Panc1 (cell line): ENCODE results near the gene N4BP2L1. TPM values are rescaled to one million over a fixed set of nuclear protein-coding genes. Genes with fewer than 3 reads are reported as not detected.

Experiments
- ATAC-seq: fragments of 200-7000 bp; cut with Tn5 transposase; 2 replicates; pipeline ENCODE4 v1.9.1; 2020; ENCODE audit warnings: mild to moderate bottlenecking, moderate library complexity
- BruUV-seq: library from RNA; stranded (reverse); fragments of 400-500 nt; replicated peaks from 2 replicates; lab custom pipeline; 2021; lab: Mats Ljungman, UMichigan
- CTCF ChIA-PET: fragments of 300-600 bp; sonication (Branson Sonifier 250); formaldehyde crosslinking; loops from one replicate; lab custom pipeline; 2022; ENCODE audit warnings: antibody characterized with exemption; lab: Charles Lee
- POLR2A ChIA-PET: fragments of 300-600 bp; sonication (Branson Sonifier 250); formaldehyde crosslinking; loops from one replicate; lab custom pipeline; 2022; ENCODE audit warnings: antibody characterized with exemption; lab: Charles Lee
- DNase-seq: peaks from one replicate; pipeline ENCODE4 v3.0.0-alpha.2; 2010; ENCODE audit warnings: low read depth, low spot score
- H3K27ac ChIP-seq: 2 replicates; pipeline ENCODE4 v1.5.1; 2011; ENCODE audit warnings: mild to moderate bottlenecking, low read length, inconsistent platforms
- H3K27me3 ChIP-seq: fragments of 200-500 bp; sonication (Bioruptor generic); 2 replicates; pipeline ENCODE4 v1.6.0; 2014; ENCODE audit warnings: low read length, inconsistent platforms; ENCODE audit not compliant: control insufficient read depth, insufficient read depth
- H3K36me3 ChIP-seq: fragments of 200-500 bp; sonication (Bioruptor generic); 2 replicates; pipeline ENCODE4 v1.5.1; 2014; ENCODE audit warnings: inconsistent platforms, mild to moderate bottlenecking, low read length, moderate library complexity; ENCODE audit not compliant: control insufficient read depth, insufficient read depth
- H3K4me1 ChIP-seq: 2 replicates; pipeline ENCODE4 v1.5.1; 2011; ENCODE audit warnings: inconsistent platforms, mild to moderate bottlenecking, low read length, moderate library complexity; ENCODE audit not compliant: control insufficient read depth, insufficient read depth
- H3K4me3 ChIP-seq, 2 experiments: 2 replicates each; pipeline ENCODE4 v1.5.1; 2011 to 2012; ENCODE audit warnings: low read depth in 2 of 2, low read length in 2 of 2, mild to moderate bottlenecking in 2 of 2, inconsistent platforms in 1 of 2, moderate library complexity in 1 of 2
- H3K9me3 ChIP-seq: fragments of 200-500 bp; sonication (Bioruptor generic); 2 replicates; pipeline ENCODE4 v1.5.1; 2014; ENCODE audit warnings: low read depth, mild to moderate bottlenecking, inconsistent platforms, low read length, moderate library complexity; ENCODE audit not compliant: control insufficient read depth, insufficient read depth
- POLR2AphosphoS5 ChIP-seq: IDR thresholded peaks from 2 replicates; pipeline ENCODE4 v1.6.1; 2012; ENCODE audit warnings: mild to moderate bottlenecking, low read depth, low read length, moderate library complexity
- SIN3A ChIP-seq: IDR thresholded peaks from 2 replicates; pipeline ENCODE4 v1.6.1; 2012; ENCODE audit warnings: low read depth, mild to moderate bottlenecking, low read length, moderate library complexity, borderline replicate concordance; ENCODE audit not compliant: insufficient read depth
- TCF7L2 ChIP-seq: IDR thresholded peaks from 2 replicates; pipeline ENCODE4 v1.6.1; 2011; ENCODE audit warnings: mild to moderate bottlenecking, low read depth, low read length, inconsistent platforms
- in situ Hi-C: cut with HindIII; loops from 2 replicates; pipeline ENCODE4 v1.10.0; 2016; ENCODE audit warnings: low sequenced_read_pairs, low pct_unique_long_range_greater_than_20kb
- intact Hi-C: fragments of 100-400 bp; cut with micrococcal nuclease; formaldehyde crosslinking; loops from one replicate; pipeline ENCODE4 v1.10.0; 2022; ENCODE audit not compliant: unreplicated experiment
- total RNA-seq: library from RNA; stranded (reverse); gene quantifications from one replicate; pipeline ENCODE4 v1.2.1, GENCODE V29; 2021; ENCODE audit not compliant: unreplicated experiment
- TF ChIP-seq, protein P1 (sequence below): fragments of 450-650 bp; IDR thresholded peaks from 2 replicates; pipeline ENCODE4 v1.5.1; 2017; ENCODE audit warnings: mild to moderate bottlenecking
- TF ChIP-seq, protein P2 (sequence below), 2 experiments: IDR thresholded peaks; 2 replicates each; pipeline ENCODE4 v1.6.1; 2011 to 2012; ENCODE audit warnings: low read depth in 2 of 2, control low read depth in 1 of 2, low read length in 1 of 2, mild to moderate bottlenecking in 1 of 2, moderate library complexity in 1 of 2; ENCODE audit not compliant: insufficient read depth in 1 of 2

Gene N4BP2L1
- total RNA-seq, 1 experiment from 2014 or later = 1.8 TPM

DNA sequence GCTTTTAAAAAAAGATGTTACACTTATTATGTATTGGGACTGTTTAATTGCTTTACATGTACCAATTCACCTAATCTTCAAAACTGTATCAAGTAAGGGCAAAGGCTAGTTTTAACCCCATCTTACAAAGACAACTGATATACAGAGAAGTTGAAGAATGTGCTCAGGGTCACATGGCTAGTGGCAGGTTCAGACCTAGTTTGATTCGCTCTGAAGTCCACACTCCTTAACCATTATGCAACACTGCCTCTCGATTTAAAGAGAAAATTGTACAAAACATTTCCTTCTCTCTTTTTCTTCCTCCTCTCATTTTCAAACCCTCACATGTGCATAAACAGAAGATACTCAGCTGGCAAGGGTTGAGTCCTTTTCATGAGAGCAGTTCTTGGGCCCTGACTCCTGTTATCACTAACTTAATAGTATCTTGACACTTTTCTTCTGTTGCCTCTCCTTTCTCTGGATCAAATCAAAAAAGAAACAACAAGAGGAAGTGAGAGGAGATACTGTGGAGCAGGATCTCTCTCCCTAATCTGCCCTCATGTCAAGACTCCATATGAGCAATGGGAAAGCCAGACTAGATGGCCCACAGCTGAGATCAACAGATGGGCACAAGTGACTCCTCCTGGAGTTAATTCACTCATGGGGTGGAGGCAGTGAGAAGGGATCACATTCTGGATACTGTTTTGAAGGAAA, 19.0 kb upstream of the N4BP2L1 start:
- no peak for TF ChIP-seq SIN3A
- no peak for TF ChIP-seq TCF7L2
- TF ChIP-seq, protein P1, sequence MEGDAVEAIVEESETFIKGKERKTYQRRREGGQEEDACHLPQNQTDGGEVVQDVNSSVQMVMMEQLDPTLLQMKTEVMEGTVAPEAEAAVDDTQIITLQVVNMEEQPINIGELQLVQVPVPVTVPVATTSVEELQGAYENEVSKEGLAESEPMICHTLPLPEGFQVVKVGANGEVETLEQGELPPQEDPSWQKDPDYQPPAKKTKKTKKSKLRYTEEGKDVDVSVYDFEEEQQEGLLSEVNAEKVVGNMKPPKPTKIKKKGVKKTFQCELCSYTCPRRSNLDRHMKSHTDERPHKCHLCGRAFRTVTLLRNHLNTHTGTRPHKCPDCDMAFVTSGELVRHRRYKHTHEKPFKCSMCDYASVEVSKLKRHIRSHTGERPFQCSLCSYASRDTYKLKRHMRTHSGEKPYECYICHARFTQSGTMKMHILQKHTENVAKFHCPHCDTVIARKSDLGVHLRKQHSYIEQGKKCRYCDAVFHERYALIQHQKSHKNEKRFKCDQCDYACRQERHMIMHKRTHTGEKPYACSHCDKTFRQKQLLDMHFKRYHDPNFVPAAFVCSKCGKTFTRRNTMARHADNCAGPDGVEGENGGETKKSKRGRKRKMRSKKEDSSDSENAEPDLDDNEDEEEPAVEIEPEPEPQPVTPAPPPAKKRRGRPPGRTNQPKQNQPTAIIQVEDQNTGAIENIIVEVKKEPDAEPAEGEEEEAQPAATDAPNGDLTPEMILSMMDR = no peak
- no peak for TF ChIP-seq POLR2AphosphoS5
- Histone ChIP-seq H3K27me3 (no peaks in the 10 kb centered on the region), H3K27ac (no peak overlapping the region), H3K9me3 (no peaks in the 10 kb centered on the region), H3K4me1 (no peaks in the 10 kb centered on the region), H3K4me3 (no peak overlapping the region), H3K36me3 (no peaks in the 10 kb centered on the region)
- DNase-seq (no peak), ATAC-seq (no peak)
- ChIA-PET CTCF (no interaction called here), POLR2A (no interaction called here)
- BruUV-seq = no TSS peak
- intact Hi-C loops = no loop called here
- in situ Hi-C loops = no loop called here

- H3K27me3 ChIP-seq = no peaks in the 10 kb centered on the region
- intact Hi-C loops = no loop called here
- H3K4me1 ChIP-seq = no peaks in the 10 kb centered on the region
- CTCF ChIA-PET = no interaction called here
- no peak for DNase-seq
- no peak overlapping the region for H3K27ac ChIP-seq
- H3K36me3 ChIP-seq = no peaks in the 10 kb centered on the region
- POLR2A ChIA-PET = no interaction called here
- no peak overlapping the region for H3K4me3 ChIP-seq
- H3K9me3 ChIP-seq = no peaks in the 10 kb centered on the region
- in situ Hi-C loops = no loop called here
- no peak for TF ChIP-seq TCF7L2
- TF ChIP-seq, protein P1 = no peak
- TF ChIP-seq, protein P2, sequence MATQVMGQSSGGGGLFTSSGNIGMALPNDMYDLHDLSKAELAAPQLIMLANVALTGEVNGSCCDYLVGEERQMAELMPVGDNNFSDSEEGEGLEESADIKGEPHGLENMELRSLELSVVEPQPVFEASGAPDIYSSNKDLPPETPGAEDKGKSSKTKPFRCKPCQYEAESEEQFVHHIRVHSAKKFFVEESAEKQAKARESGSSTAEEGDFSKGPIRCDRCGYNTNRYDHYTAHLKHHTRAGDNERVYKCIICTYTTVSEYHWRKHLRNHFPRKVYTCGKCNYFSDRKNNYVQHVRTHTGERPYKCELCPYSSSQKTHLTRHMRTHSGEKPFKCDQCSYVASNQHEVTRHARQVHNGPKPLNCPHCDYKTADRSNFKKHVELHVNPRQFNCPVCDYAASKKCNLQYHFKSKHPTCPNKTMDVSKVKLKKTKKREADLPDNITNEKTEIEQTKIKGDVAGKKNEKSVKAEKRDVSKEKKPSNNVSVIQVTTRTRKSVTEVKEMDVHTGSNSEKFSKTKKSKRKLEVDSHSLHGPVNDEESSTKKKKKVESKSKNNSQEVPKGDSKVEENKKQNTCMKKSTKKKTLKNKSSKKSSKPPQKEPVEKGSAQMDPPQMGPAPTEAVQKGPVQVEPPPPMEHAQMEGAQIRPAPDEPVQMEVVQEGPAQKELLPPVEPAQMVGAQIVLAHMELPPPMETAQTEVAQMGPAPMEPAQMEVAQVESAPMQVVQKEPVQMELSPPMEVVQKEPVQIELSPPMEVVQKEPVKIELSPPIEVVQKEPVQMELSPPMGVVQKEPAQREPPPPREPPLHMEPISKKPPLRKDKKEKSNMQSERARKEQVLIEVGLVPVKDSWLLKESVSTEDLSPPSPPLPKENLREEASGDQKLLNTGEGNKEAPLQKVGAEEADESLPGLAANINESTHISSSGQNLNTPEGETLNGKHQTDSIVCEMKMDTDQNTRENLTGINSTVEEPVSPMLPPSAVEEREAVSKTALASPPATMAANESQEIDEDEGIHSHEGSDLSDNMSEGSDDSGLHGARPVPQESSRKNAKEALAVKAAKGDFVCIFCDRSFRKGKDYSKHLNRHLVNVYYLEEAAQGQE (IDR thresholded peaks at IDR 0.05; ENCODE audit: insufficient read depth in 1 of 2, low read depth in 2 of 2, low read length in 1 of 2) = no peak
- TF ChIP-seq SIN3A = no peak
- no peak for TF ChIP-seq POLR2AphosphoS5
- no peak for ATAC-seq
- BruUV-seq = no TSS peak
Observed at GRCh38 chr13:32446220-32446619, 18.3 kb upstream of the N4BP2L1 start.
